Stimulated activated CD4-positive, alpha-beta T cell treated with anti-CD3 and anti-CD28 coated beads, TNF-alpha, amount 100 ng/mL, for 48 hours (primary cell): ENCODE data around the gene FPR2.
"Not testable (repeated sequence)": the region's sequence is repeated elsewhere in the genome, so short reads cannot be mapped to it uniquely, and the experiment has no call there.

Experiments
- DNase-seq, 3 donors: peaks; one replicate each; pipeline ENCODE4 v3.0.0-alpha.2; 2020; ENCODE audit warnings: low read depth in 3 of 3

Gene FPR2

DNA sequence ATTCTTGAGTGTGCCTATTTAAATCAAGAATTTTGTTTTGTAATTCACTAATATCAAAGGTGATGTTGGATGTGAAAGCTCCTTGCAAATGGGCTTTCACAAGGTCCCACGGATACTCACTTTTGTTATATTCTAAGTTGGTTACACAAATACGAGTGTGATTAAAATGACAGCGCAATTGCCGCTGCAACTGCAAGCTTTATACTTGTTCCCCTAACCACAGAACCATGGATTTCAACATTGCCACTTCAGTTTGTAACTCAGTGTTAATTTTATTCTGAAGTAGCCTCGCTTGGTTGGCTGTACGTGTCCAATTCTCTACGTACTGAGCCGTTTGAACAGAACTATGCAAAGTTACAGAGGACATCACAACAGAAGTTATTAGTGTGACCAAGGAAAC is 44.4 kb downstream of the FPR2 start:
- DNase-seq = not testable (repeated sequence)

DNA sequence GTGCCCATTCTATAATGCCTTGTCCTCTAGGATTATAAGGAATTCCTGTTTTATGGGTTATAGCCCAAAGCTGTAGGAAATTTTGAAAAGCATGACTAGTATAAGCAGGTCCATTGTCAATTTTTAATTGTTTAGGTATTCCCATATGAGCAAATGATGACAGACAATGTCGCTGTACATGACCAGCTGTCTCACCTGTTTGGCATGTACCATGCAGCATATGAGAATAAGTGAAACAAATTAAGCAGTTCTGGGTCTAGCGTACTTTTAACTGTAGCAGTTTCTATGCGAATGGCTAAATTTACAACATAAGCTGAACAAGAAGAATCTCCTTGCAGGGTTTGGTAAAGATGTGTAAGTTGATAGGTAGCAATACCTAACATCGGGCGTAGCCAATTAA is 45.6 kb downstream of the FPR2 start:
- DNase-seq = not testable (repeated sequence)

DNA sequence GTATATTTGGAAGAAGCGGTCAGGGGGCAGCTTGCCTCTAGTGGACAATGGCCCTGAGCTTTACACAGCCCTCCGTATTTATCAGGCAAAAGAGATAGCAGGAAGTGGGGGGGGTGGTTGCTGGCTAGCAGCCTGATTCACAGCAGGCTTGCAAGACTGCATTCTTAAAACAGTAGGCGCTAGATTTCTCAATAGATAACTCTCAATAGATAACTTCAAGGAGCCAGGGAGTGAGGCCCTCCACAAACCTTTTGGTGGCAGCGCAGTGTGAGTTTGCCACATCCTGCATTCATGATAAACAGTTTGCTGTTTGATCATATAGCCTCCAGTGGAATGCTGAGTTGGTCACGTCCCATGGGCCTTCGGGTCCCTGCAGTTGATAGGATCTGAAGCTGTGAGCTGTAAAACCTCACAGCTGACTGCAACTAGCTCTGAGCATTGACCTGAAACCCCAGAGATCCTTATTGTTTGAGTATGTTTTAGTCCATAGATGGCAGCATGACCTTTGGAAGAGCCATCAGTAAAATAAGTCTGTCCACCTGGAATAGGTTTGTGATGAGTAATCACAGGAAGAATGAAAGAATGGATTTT is 46.2 kb downstream of the FPR2 start:
- no peak for DNase-seq

DNA sequence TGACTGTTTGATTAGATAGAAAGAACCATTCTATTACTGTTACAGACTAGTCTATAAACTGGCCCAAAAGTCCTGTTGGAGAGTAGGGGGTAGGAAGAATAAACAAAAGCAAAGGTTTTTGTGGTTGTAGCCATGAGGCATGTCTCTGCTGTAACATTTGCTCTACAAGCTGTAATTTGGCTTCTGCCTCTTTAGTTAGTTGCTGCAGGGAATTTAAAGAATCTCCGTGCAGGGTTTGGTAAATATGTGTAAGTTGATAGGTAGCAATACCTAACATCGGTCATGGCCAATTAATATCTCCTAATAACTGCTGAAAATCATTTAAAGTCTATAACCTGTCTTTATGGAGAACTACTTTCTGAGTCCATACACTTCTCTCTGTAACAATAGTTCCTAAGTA is 46.9 kb downstream of the FPR2 start:
- DNase-seq = no peak

DNA sequence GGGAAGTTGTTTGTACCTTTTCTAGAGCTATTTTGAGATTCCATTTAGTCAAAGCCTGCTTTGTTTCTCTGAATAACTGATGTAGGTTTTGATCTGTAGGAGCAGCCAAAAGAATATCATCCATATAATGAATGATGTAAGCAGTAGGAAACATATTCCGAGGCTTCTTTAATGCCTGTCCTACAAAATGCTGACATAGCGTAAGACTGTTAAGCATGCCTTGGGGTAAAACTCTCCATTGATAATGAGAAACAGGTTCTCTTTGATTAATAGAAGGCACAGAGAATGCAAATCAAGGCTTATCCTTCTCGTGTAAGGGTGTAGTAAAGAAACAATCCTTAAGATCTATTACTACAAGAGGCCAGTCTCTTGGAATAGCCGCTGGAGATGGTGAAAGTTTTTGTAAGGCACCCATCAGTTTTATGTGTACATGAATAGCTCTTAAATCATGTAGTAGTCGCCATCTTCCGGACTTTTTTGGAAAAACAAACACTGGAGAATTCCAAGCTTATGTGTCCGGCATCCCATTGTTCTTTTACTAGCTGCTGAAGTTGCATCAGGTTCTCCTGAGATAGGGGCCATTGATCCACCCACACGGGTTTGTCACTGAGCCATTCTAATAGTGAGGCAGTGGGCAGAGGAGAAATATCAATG is 47.5 kb downstream of the FPR2 start:
- no peak for DNase-seq

DNA sequence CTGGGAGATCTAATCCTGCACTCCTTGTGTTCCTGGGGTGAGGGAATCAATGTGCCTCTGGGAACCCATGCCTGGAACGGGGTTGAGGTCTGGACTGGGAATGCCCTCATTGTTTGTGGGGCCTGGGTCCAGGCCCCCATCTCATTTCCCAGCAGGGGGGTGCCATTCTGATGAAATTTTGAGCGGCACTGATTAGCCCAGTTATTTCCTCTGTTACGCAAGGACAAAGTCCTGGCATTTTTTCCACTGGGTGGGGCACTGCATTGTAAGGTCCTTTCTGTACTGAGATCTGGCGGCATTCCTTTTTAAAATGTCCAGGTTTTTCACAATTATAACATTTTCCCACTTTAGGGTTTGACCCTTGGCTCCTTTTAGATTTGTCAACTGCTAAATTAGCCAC is 48.8 kb downstream of the FPR2 start:
- no peak for DNase-seq

DNA sequence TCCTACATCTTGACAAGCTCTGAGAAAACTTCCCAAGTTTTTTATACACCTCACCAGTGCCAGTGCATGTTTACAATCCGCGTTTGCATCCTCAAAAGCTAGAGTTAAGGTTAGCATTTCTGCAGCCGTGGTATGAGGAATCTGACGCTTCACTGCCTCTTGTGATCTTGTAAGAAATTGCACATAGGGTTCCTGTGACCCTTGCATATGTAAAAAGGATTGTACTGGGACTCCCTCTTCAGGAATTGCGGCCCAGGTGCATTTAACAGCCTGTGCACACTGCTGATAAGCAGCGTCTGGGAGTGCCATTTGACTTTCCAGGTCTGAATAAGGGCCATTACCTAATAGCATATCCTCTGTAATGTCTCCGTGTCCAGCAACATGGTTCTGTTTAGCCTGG is 49.2 kb downstream of the FPR2 start:
- DNase-seq = no peak

DNA sequence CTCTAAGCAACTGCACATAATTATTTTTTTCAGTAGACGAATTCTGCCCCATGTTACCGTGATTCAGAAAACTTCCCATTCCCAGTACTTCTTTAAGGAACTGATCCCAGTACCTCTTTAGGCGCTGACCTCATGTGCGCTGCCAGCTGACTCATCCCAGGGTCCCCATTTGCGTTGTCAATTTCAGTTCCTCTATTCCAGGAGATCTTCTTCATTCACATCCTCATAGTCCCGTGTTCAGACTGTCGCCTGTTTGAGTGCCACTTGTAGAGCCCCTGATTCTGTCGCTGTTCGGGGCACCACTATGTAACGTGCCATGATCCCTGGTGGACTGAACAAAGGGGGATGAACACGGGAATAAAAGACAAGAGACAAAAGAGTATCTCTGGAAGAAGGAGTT is 50.4 kb downstream of the FPR2 start:
- no peak for DNase-seq

DNA sequence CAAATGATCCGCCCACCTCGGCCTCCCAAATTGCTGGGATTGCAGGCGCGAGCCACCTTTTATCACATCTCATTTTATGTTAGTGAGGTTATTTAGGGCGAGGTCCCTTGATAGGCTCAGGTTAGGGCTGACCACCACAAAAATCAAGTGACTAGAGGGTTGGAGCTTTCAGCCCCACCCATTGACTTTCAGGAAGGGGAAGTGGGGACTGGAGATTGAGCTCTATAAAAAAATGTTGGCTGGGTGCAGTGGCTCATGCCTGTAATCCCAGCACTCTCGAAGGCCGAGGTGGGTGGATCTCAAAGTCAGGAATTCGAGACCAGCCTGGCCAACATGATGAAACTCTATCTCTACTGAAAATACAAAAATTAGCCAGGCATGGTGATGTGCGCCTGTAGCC is 54.1 kb downstream of the FPR2 start:
- no peak for DNase-seq

DNA sequence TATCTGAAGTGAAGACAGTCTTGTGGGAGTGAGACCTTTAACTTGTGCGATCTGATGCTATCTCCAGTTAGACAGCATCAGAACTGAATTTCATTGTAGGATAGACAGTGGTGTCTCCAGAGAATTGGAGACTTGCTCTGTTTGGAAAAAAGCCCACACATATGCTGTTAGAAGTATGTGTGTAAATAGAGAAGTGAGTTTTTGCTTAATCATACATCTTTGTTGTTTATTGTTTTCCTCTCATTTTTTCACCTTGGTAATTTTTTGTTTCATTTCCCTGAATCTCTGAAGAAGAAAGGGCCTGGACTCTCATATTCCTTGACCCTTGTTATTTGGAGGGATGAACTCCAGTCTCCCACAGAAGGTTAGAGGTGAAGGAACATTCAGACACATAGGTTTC is 55.7 kb downstream of the FPR2 start:
- DNase-seq = no peak

DNA sequence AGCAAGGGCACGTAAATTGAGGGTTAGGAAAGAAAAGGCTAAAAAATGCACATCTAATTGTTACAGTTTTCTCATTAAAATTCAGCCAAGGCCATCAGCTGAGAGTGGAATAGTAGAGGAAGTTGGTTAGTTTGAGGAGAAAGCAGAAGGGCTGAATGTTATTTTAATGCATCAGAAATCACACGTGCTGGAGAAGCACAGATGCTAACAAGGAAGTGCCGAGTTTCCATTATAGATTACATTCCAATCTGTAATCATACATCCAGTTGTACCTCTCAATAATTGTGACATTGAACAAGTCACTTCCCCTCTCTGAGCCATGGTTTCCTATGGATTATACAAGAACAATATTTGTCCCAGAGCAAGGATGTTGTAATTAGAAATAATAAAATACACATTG is 59.0 kb downstream of the FPR2 start:
- no peak for DNase-seq
